Activated naive CD8-positive, alpha-beta T cell treated with anti-CD3 and anti-CD28 coated beads, Interleukin-2, amount 50 U/mL, for 16 hours (primary cell): ENCODE data around the gene AK2.

Experiments
- DNase-seq: peaks from one replicate; pipeline ENCODE4 v3.0.0-alpha.2; 2020; ENCODE audit warnings: low read depth, low spot score

Gene AK2

GRCh38 chr1:33024430-33025179, 12.1 kb downstream of the AK2 start:
- peak; percentile 39 for DNase-seq

DNA sequence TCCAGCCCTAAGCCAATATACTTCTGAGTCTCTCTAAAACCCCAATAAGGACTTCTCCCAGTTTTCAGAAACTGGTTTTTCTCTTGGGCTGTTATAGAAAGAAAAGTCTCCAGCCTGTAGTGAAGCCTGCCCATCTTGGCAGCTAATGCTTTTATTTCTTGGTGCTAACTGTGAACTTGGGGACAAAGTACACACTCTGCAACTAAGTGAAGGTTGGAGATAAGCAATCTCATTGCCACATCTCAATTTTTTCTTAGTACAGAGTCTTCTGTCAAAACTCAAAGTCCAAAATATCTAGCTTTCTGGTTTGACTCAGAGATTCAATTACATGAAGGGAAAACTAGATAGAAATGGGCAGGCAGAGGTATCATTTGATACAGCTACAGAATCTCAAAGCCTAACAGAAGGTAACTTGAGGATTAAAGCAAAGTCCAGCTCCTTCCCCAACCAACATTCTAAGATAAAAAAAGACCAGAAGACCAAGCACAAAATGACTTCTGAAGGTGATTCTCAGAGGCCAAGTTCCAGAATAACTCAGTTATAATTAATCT, 14.0 kb downstream of the AK2 start:
- no peak for DNase-seq

DNA sequence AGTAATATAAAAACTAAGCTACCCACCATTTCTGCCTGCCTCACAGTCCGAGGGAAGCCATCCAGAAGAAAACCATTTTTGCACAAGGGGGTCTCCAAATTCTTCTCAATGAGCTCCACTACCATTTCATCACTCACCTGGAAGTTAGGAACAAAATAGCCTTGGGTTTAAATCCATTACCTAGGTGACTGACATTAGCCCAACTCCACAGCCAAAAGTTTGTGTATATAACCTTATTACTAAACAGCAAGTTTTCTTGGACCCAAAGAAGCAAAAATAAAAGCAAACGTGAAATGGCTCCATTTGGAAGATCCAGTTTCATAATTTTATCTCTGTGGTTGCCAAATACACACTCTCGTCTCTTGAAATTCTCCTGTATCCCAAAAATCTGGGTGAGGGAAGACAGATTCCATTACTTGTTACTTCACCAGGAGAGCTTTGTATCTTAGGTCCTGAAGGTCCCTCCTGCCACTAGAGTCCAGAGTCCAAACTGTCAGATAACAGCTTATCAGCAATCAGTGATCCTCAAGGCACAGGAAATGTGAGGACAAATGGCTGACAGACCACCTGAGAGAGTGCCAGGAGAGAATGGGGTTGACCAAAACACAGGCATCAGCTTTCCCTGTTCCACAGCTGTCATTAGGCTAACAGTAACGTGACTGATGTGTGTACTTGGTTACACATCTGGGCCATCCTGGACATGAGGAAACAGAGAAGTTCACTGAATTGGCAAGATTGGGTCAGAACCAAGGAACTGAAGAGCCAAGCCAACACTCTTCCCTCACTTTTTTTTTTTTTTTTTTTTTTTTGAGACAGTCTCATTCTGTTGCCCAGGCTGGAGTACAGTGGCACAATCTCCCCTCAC, 14.9 kb downstream of the AK2 start:
- no peak for DNase-seq

- no peak for DNase-seq
These were observed 18.6 kb downstream of the AK2 start for GRCh38 chr1:33018112-33018511.

GRCh38 chr1:33017175-33017574, 19.5 kb downstream of the AK2 start:
- DNase-seq, result no peak

DNA sequence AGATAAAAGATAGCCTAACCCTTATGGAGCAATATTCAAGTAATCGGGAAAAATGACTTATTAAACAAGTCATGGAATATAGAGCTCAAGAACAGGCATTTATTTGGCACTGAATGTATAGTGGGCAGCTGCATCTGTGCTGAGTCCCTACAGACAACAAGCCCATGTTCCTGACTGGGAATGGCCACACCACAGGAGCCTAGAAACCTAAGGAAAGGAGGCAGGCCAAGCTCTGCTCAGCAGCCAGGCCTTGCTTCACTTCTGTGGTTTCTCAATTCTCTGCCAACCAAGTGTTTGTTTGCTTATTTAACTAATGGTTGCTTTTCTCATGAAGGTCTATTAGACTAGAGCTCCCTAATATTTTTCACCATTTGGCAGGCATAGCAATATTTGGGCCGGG, 21.5 kb downstream of the AK2 start:
- DNase-seq, result no peak

- DNase-seq, result no peak
These were observed 22.1 kb downstream of the AK2 start for GRCh38 chr1:33014464-33015163.

GRCh38 chr1:33013791-33014190, 22.9 kb downstream of the AK2 start:
- DNase-seq, result no peak

DNA sequence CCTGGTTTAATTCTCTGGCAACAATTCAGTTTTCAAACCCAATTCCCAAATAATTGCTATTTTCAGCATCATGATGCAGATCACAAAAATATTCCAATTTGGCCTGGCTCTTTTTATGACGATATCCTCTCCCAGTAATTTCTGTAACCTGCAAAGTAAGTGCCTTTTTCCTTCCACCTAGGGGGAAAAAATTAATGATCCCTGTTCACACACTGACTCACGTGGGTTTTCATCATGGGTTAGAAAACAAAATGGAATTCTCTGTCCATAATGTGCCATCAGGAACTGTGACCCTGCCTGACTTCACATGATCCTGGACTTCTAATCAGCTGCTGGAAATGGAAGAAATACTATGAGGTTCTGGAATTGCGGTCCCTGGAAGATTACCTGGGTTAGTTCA, 24.5 kb downstream of the AK2 start:
- DNase-seq, result no peak

GRCh38 chr1:33010932-33011731, 25.6 kb downstream of the AK2 start:
- DNase-seq, result no peak

GRCh38 chr1:33009561-33009960, 27.1 kb downstream of the AK2 start:
- no peak for DNase-seq

- DNase-seq, result no peak
These were observed 28.4 kb downstream of the AK2 start for GRCh38 chr1:33008051-33008914.

DNA sequence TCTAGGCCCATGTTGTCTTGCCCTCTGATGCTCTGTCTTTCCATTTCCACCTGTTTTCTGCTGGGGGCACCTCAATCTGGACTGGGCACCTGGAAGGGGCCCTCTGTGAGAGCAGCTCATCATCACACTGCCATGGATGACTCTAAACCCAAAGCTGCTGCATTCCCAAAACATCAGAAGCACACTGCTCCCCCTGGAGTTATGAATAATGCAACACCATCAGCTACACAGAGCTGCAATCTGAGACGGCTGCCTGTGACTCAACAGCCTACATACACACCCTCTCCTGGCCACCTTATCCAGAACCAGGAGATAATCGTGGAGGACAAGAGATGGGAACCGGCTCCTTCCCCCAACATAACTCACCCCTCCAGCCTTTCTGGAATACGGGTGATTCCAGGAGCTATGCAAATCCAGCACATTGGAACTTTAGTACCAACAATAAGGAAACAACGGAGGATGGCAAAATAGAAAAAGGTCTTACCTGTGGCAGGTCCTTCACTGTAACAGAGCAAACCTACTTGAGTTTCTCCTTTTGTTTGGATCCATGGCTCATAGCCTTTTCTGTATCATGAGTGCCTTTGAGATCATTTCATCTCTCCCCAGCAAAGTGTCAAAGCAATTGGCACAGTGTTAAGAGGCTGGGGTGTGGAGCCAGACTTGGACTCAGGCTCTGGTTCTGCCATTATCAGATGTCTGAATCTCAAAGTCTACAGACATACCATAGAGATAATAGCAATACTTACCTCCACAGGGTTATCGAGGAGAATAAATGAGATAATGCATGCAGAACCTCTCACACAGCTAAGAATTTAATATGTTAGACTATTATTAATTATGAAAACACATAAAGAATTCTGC, 29.3 kb downstream of the AK2 start:
- no peak for DNase-seq

- DNase-seq, result no peak
These were observed 30.8 kb downstream of the AK2 start for GRCh38 chr1:33005838-33006421.

GRCh38 chr1:33005117-33005837, 31.4 kb downstream of the AK2 start:
- no peak for DNase-seq

DNA sequence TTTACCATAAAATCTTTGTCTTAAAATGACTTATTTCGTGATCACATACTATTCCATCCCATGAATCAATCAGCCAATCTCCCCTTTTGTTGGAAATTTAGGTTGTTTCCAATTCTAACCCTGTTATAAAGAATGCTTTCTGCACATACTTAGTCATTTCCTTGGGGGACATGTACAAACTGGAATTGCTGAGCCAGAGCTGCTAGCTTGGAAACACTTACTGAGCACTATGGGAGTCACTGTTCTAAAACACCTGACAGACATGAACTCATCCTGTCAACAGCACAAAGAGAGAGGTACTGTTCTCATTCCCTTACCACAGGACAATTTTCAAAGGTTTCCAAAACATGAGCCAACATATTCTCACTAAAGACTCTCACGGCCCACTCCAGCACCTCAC, 32.1 kb downstream of the AK2 start:
- no peak for DNase-seq

GRCh38 chr1:33003657-33004056, 33.0 kb downstream of the AK2 start:
- DNase-seq, result no peak

- DNase-seq, result no peak
These were observed 34.7 kb downstream of the AK2 start for GRCh38 chr1:33002006-33002405.
